Brain pericyte (primary cell): ENCODE results near the gene RAB11FIP3.
A peak's percentile ranks its signal among the peaks of the same experiment; 100 is the strongest.
"Not testable (repeated sequence)": the region's sequence is repeated elsewhere in the genome, so short reads cannot be mapped to it uniquely, and the experiment has no call there.

Experiments
- DNase-seq: peaks from one replicate; pipeline ENCODE4 v3.0.0-alpha.2; 2012; ENCODE audit warnings: low read depth, low spot score

The RAB11FIP3 gene

GRCh38 chr16:392450-393030, 32.9 kb upstream of the RAB11FIP3 start:
- no peak for DNase-seq

- DNase-seq = no peak
Observed at GRCh38 chr16:396199-396598, 29.2 kb upstream of the RAB11FIP3 start.

GRCh38 chr16:396605-397004, 28.8 kb upstream of the RAB11FIP3 start:
- DNase-seq = no peak

GRCh38 chr16:397135-397661, 28.3 kb upstream of the RAB11FIP3 start, which contains the start of gene NME4:
NME4 (plus strand) TSS chr16:397199; CDS start chr16:397223, 24 bp downstream.
- no peak for DNase-seq

GRCh38 chr16:397736-398332, 27.6 kb upstream of the RAB11FIP3 start:
- DNase-seq = no peak

GRCh38 chr16:398561-399339, 26.7 kb upstream of the RAB11FIP3 start:
- DNase-seq = no peak

GRCh38 chr16:399340-400019, 26.0 kb upstream of the RAB11FIP3 start:
- no peak for DNase-seq

GRCh38 chr16:400061-400591, 25.3 kb upstream of the RAB11FIP3 start:
- DNase-seq = no peak

- peak; percentile 57 for DNase-seq
Observed at GRCh38 chr16:401468-402348, 23.7 kb upstream of the RAB11FIP3 start, which contains the start of gene DECR2. DECR2 (plus strand) TSS chr16:401885; CDS start chr16:401964, 79 bp downstream.

- DNase-seq = no peak
Observed at GRCh38 chr16:404971-405486, 20.4 kb upstream of the RAB11FIP3 start.

GRCh38 chr16:405548-406506, 19.6 kb upstream of the RAB11FIP3 start:
- DNase-seq = no peak

- no peak for DNase-seq
Observed at GRCh38 chr16:407253-407652, 18.2 kb upstream of the RAB11FIP3 start.

GRCh38 chr16:410516-411178, 14.8 kb upstream of the RAB11FIP3 start:
- DNase-seq = no peak

GRCh38 chr16:411576-412265, 13.7 kb upstream of the RAB11FIP3 start:
- DNase-seq = no peak

- no peak for DNase-seq
Observed at GRCh38 chr16:414395-415169, 10.9 kb upstream of the RAB11FIP3 start.

- DNase-seq = not testable (repeated sequence)
Observed at GRCh38 chr16:415170-415498, 10.3 kb upstream of the RAB11FIP3 start.

GRCh38 chr16:422179-422578, 3.3 kb upstream of the RAB11FIP3 start:
- not testable (repeated sequence) for DNase-seq
